Coronary artery (tissue), 2 donors: Measurements from ENCODE around the gene WNT1.

Source experiments
- DNase-seq: peaks from one replicate; pipeline ENCODE4 v3.0.0-alpha.2; 2017; ENCODE audit warnings: low spot score
- H3K27ac ChIP-seq, 2 donors: fragments of 200-600 bp; sonication (generic); one replicate each; pipeline ENCODE4 v1.5.1; 2016 to 2019
- H3K4me3 ChIP-seq: fragments of 200-600 bp; sonication (generic); 2 replicates; pipeline ENCODE4 v1.5.1; 2016; ENCODE audit warnings: mild to moderate bottlenecking, moderate library complexity
- CTCF ChIP-seq: fragments of 200-600 bp; sonication (generic); IDR thresholded peaks from one replicate; pipeline ENCODE4 v1.5.1; 2019; ENCODE audit warnings: antibody characterized with exemption

Gene WNT1

DNA sequence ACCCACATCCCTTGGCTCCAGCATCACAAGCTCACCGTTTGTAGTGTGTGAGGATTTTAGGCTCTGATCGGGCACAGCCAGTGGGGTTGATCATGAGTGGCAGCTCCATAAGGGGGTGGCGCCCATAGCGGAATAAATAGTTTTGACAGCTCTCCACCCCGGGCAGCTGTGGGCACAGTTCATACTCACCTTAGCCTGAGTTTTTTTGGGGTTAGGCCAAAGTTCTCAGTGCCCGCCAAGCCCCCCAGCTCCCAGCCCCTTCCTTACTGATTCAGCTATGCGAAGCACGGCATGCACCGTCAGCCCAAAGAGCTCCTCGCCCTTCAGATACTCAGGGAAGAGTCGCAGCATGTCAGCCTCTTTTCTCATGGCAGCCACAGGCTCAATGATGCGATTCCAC lies 46.4 kb downstream of the WNT1 start:
- Histone ChIP-seq H3K27ac (no peak overlapping the region), H3K4me3 (no peak overlapping the region)
- TF ChIP-seq CTCF: no peak
- DNase-seq: no peak

- TF ChIP-seq CTCF: no peak
- DNase-seq: no peak
- H3K27ac ChIP-seq: no peak overlapping the region
- no peak overlapping the region for H3K4me3 ChIP-seq
These were observed 47.3 kb downstream of the WNT1 start for GRCh38 chr12:49025463-49025862.

GRCh38 chr12:49026101-49026500 lies 48.0 kb downstream of the WNT1 start:
- DNase-seq: no peak
- Histone ChIP-seq H3K4me3 (no peak overlapping the region), H3K27ac (no peak overlapping the region)
- no peak for TF ChIP-seq CTCF

DNA sequence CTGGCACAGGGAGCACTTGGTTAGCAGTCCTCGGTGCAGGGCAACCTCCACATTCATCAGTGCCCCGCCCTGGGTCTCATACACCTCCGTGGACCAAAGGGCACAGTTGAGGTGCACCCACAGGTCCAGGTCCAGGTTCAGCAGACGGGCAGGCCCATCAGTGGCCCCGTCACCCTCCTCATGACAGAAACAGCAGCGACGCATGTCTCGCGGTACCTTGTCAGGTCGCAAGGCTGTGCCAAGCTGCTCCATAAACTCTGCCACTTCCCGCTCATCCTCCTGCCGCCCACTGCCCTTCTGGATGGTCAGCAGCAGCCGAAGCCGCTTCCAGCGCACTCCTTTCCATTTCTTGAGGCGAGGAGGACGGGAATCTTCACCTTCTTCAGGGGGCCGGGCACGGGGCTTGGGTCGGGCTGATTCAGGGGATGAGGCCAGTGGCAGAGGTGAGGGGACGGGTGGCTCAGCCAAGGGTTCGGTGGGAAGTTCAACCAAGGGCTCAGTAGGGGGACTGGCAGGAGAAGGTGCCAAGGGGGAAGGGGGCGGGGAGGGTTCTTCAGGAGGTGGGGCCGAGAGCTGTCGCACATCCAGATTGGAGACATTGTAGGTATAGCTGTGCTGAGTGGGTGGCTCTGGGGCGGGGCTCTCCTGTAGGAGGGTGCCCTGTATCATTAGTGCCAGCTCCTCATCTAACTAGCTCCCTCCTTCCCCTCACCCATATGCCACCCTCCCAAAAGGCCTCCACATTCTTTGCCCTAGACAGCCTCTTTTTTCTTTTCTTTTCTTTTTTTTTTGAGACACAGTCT lies 48.8 kb downstream of the WNT1 start:
- DNase-seq: peak; percentile 67
- H3K27ac ChIP-seq: no peak overlapping the region
- H3K4me3 ChIP-seq: no peak overlapping the region
- no peak for TF ChIP-seq CTCF

- no peak for DNase-seq
- no peak overlapping the region for H3K27ac ChIP-seq
These were observed 49.9 kb downstream of the WNT1 start for GRCh38 chr12:49027846-49028555.

GRCh38 chr12:49028666-49029275 lies 50.6 kb downstream of the WNT1 start:
- DNase-seq: no peak
- TF ChIP-seq CTCF: no peak
- no peak overlapping the region for H3K27ac ChIP-seq
- no peak overlapping the region for H3K4me3 ChIP-seq

More at GRCh38 chr12:49027846-49028555, 49.9 kb downstream of the WNT1 start:
- no peak overlapping the region for H3K4me3 ChIP-seq
- no peak for TF ChIP-seq CTCF
